HG03521 (cell line): ENCODE results near the gene VIPR1.

ENCODE experiments used
- ATAC-seq: cut with Tn5 transposase; IDR thresholded peaks from one replicate; pipeline ENCODE4 v1.9.1; 2021; ENCODE audit warnings: mild to moderate bottlenecking, moderate library complexity; ENCODE audit not compliant: unreplicated experiment

Gene VIPR1, protein sequence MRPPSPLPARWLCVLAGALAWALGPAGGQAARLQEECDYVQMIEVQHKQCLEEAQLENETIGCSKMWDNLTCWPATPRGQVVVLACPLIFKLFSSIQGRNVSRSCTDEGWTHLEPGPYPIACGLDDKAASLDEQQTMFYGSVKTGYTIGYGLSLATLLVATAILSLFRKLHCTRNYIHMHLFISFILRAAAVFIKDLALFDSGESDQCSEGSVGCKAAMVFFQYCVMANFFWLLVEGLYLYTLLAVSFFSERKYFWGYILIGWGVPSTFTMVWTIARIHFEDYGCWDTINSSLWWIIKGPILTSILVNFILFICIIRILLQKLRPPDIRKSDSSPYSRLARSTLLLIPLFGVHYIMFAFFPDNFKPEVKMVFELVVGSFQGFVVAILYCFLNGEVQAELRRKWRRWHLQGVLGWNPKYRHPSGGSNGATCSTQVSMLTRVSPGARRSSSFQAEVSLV

DNA sequence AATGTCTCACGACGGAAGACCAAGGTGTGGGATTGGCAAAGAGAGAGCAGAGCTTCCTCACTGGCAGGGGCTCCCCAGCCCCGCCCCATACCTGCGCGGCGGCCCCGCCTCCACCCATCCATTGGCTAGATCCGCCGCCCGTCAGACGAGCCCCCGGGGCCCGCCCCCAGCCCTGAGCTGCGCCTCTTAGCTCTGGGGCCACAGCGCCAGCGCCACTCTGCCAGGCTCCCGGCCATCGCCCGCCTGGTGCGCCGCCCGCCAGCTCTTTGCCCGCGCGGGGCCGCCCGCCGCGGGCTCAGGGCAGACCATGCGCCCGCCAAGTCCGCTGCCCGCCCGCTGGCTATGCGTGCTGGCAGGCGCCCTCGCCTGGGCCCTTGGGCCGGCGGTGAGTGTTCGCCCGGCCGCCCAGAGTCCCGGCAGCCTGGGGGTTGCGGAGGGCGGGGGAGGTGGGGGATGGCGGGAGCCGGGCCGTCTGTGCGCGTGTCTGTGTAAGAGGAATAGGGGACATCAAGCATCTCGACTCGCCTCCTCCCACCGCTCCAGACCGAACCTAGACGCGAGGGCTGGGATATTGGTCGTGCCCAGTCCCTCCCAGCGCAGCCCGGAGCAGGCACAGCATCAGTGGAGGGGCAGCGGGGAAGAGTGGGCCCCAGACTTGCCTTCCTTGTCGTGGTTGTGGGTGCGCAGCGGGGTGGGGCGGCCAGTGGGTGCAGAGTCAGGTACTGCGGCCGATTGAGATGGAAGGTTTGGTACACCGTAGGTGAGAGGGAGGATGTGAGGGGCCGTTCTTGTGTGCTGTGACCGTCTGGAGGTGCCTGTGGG, at the start of gene VIPR1:
Gene VIPR1 (plus strand): TSS at position 215 of the 822 bp plus-strand sequence. CDS start 93 bp downstream, at position 308.
- peak; percentile 94 for ATAC-seq

GRCh38 chr3:42456211-42456610, 46.2 kb upstream of the VIPR1 start:
- no peak for ATAC-seq

DNA sequence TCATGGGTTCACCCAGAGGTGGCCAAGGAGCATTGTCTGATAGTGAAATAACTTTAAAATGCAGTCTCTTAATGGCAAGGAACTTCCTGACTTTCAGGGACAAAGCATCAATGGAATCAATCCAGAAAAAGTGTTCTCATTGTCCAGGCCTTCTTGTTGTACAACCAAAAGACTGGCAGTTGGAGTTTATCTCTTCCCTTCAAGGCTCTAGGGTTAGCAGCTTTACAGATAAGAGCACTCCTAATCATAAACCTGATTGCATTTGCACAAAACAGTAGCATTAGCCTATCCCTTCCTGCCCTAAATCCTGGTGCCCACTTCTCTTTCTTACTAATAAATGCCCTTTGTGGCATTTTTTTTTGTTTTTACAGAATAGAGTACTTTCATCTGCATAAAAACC, 43.3 kb upstream of the VIPR1 start:
- ATAC-seq, result no peak

- ATAC-seq, result no peak
These were observed 40.7 kb upstream of the VIPR1 start for GRCh38 chr3:42461762-42462161.

- ATAC-seq, result no peak
These were observed 39.4 kb upstream of the VIPR1 start for GRCh38 chr3:42463093-42463492.

GRCh38 chr3:42468111-42468510, 34.3 kb upstream of the VIPR1 start:
- no peak for ATAC-seq

- no peak for ATAC-seq
These were observed 29.9 kb upstream of the VIPR1 start for GRCh38 chr3:42472555-42472954.

DNA sequence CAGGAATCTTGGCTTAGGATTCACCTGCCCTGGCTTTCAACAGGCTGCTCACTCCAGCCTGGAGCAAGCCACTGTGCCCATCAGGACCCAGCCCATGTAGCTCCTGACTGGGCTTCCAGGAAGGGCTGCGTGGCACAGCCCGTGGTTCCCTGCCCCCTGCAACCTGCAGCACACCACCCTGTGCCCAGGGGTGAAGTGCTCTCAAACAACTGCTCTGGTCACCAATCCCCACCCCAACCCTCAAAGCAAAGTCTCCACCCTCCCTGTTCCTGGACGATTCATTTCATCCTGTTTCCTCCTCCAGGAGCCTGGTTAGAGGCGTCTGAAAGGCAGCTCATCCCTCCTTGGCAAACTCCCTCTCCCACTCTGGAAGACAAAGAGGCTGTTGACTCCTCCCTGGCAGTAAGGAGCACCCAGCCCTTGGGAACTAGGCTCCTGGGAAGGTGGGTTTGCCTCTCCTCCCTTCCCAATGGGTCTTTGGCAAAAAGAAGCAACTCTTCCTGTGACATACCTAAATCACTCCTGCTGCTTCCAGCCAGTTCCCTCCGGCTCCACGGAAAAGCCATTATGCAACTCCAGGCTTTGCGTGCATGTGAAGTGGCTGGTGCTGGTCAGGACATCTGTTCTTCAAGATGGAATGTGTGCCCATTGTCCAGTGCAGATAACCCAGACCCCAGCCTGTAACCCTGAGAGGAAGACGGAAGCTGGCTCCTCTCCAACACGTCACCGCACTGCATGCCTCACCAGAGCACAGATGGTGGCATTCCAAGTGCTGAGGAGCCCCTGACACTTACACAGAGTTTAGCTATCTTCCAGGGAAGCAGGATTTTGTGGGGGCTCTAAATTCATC, 29.1 kb upstream of the VIPR1 start:
- no peak for ATAC-seq

DNA sequence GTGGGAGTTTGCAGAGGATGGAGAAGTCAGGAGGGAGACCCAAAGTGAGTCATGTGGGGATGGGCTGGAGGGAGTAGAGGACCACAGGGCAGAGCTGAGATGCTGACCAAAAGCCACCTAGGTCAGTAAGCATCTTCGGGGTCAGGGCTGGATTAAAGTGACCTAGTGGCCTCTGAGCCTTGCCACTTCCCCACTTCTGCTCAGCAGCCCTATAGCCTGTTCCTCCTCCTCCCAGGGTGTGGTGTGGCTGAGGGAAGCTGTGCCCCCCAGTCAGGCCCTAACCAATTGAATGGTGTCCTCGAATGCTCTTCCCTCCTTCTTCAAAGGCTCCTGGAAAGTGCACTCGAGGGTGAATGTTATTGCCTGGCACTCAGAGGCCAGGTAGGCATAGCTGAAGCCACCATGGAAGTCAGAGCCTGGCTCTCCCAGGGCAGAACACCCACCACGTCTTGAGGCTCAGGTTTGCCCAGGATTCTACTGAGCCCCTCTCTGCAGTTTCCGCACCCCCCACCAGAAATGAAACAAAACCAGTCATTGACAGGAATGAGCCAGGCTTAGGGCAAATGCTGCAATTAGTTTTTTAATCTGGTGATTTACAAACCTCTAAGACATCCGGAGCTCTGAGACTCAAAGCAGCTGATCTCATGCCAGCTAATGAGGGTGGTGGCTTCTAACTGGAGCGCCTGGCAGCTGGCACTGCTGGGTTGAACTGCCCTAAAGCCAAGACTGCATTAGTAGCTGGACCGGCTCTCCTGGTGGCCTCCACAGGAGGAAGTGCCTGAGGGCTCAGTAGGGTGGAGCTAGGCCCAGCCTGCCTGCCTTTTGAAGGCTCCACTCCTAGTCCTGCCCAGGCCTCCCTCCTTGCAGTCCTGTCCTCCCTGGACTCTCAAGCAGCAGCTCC, 26.0 kb upstream of the VIPR1 start:
- ATAC-seq, result no peak

- ATAC-seq, result no peak
These were observed 24.7 kb upstream of the VIPR1 start for GRCh38 chr3:42477696-42478095.

GRCh38 chr3:42478830-42479229, 23.6 kb upstream of the VIPR1 start:
- ATAC-seq, result no peak

DNA sequence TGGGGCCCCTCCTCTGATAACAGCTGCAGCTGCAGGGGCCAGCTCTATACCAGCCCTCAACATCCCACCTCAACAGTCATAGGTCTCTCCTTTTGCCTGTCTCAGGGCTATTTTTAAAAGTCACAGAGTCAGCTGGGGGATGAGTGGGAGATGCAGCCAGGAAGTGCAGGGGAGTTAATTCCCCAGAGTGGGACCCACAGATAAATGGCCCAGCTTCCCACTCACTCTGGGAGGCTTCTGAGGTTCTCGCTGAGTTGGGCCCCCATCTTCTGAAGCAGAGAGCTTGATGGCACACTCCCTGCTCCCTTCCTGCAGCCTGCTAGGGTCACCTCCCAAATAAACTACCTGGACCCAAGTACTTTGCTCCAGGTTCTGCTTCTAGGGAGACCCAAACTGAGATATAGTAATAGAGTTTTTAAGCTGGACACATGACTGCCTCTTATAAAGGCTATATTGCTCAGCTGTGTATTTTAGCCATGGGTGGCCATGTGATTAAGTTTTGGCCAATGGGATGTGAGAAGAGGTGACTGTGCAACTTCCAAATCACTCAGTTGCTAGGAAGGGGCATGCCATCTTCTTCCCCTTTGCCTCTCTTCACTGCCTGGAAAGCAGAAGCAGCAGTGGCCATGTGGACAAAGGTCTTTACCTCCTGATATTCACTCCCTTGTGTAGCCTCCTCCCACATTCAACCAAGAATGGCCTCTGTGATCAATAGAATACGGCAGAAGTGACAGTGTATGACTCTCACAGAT, 15.5 kb upstream of the VIPR1 start:
- no peak for ATAC-seq

- ATAC-seq, result no peak
These were observed 13.8 kb upstream of the VIPR1 start for GRCh38 chr3:42488687-42489086.

DNA sequence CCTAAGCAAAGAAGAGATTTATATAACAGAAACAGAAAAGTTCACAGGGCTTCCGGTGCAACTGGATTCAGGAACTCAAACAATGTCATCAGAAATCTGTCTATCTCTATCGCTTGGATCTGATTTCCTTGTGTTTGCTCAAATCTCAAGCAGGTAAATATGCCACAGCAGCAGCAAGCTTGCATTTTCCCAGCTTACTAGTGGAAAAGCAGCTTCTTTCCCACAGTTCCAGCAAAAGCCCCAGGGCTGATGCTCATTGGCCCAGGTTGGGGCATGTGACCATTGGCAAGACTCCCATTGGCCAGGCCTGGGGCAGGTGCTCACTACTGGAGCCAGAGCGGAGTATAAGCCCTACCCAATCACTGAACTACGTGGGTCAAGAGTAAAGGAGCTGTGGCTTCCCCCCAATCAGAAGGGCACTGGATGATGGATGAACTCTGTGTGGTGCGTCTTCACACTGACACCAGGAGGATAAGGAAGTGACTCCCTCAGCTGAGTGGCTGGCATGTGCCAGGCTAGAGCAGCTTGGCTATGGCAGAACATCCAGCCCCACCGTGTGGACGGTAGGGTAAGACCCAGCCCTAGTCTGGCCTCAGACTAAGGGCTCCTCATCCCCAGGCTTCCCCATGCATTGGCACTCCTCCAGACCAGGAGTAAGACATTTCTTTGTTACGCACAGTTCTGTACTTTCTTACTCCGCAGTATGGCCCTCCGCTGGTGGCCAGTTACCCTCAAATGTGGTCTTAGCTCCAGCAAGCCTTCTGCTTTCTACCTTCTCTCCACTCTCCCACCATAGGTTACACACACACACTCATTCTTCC, 13.1 kb upstream of the VIPR1 start:
- no peak for ATAC-seq

DNA sequence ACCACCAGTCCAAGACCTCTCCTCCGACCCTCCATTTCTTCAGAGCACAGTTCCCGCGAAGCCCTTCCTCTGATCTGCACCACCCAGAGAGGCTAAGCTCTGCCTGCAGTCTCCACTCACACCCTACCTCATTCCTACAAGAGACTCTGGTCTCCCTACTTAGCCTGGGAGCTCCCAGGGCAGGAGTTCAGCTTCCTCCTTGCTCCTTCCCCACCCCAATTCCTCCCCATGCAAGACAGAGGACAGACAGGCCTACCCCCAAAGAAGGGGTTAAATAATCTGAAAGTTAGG, 12.6 kb upstream of the VIPR1 start:
- ATAC-seq, result no peak

- ATAC-seq, result peak; percentile 98
These were observed 12.2 kb upstream of the VIPR1 start for GRCh38 chr3:42490243-42490642.

DNA sequence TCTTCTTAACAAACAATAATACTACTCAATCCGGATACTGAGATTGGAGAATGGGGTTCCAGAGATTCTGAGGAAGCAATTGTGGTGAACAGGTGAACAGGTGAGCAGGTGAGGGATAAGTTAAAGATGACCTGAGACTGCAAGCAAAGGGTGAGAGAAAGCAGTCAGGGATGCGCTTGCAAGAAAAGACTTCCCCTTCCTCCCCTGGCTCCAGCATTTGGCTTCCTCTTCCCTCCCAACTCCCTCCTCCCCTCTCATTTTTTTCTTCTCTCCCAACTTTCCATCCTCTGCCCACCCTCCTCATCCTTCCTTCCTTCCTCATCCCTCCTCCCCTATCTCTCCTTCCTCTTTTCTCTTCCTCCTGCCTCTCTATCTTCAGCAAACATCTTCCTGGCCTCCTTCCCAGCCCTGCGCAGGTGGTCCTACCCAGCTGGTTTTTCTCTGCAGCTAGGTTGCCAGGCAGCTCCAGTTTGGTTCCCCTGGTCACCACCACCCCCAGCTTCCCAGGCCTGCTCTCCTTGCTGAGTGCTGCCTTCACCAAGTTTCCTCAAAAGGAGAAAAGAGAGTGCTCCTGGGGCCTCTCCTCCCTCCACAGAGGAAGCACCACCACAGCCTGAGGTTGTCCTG, 10.4 kb upstream of the VIPR1 start:
- no peak for ATAC-seq

- no peak for ATAC-seq
These were observed 9.8 kb upstream of the VIPR1 start for GRCh38 chr3:42492508-42493080.
